ENCODE results near the gene RNF20. TPM values are rescaled to one million over a fixed set of nuclear protein-coding genes. Genes with fewer than 3 reads are reported as not detected.
"Not testable (repeated sequence)": the region's sequence is repeated elsewhere in the genome, so short reads cannot be mapped to it uniquely, and the experiment has no call there.

Gene RNF20
- total RNA-seq, 2 donors from 2014 or later: 24.1 to 36.7 TPM

- no peak for DNase-seq (ENCODE audit: low spot score)
- H3K27ac ChIP-seq: no peak overlapping the region
These were observed 48.9 kb downstream of the RNF20 start for GRCh38 chr9:101582553-101582952.

GRCh38 chr9:101585740-101586139, 52.1 kb downstream of the RNF20 start:
- no peak for TF ChIP-seq CTCF (IDR thresholded peaks at IDR 0.05)
- TF ChIP-seq POLR2AphosphoS5 (IDR thresholded peaks at IDR 0.05): no peak
- no peak for TF ChIP-seq POLR2A (IDR thresholded peaks at IDR 0.05)
- H3K9me3 ChIP-seq: no peaks in the 10 kb centered on the region
- no peak overlapping the region for H3K27ac ChIP-seq
- intact Hi-C loops (cut with DNase I): no loop called here
- no peaks in the 10 kb centered on the region for H3K36me3 ChIP-seq
- 55% methylated on average over 3 of the region's 3 CpGs for WGBS
- no peak overlapping the region for H3K4me3 ChIP-seq
- H3K27me3 ChIP-seq (replicated peaks; ENCODE audit: insufficient read depth): no peaks in the 10 kb centered on the region
- DNase-seq (ENCODE audit: low spot score): no peak
- H3K4me1 ChIP-seq (replicated peaks): no peaks in the 10 kb centered on the region

More at GRCh38 chr9:101582553-101582952, 48.9 kb downstream of the RNF20 start:
- intact Hi-C loops (cut with DNase I): no loop called here
- Histone ChIP-seq H3K4me1 (replicated peaks) (no peaks in the 10 kb centered on the region), H3K4me3 (no peak overlapping the region), H3K9me3 (no peaks in the 10 kb centered on the region), H3K36me3 (no peaks in the 10 kb centered on the region), H3K27me3 (replicated peaks; ENCODE audit: insufficient read depth) (no peaks in the 10 kb centered on the region)
- 56% methylated on average over 1 of the region's 1 CpG for WGBS
- TF ChIP-seq POLR2A (IDR thresholded peaks at IDR 0.05): no peak
- no peak for TF ChIP-seq CTCF (IDR thresholded peaks at IDR 0.05)
- no peak for TF ChIP-seq POLR2AphosphoS5 (IDR thresholded peaks at IDR 0.05)

GRCh38 chr9:101586651-101587050, 53.0 kb downstream of the RNF20 start:
- Histone ChIP-seq H3K4me3 (no peak overlapping the region), H3K27ac (no peak overlapping the region), H3K27me3 (replicated peaks; ENCODE audit: insufficient read depth) (no peaks in the 10 kb centered on the region), H3K4me1 (replicated peaks) (no peaks in the 10 kb centered on the region), H3K36me3 (no peaks in the 10 kb centered on the region), H3K9me3 (no peaks in the 10 kb centered on the region)
- intact Hi-C loops (cut with DNase I): no loop called here
- no peak for TF ChIP-seq CTCF (IDR thresholded peaks at IDR 0.05)
- no peak for TF ChIP-seq POLR2AphosphoS5 (IDR thresholded peaks at IDR 0.05)
- TF ChIP-seq POLR2A (IDR thresholded peaks at IDR 0.05): no peak
- DNase-seq (ENCODE audit: low spot score): no peak
- over 99% methylated on average over 5 of the region's 5 CpGs for WGBS

- H3K36me3 ChIP-seq: no peaks in the 10 kb centered on the region
- TF ChIP-seq POLR2AphosphoS5 (IDR thresholded peaks at IDR 0.05) (no peak), POLR2A (IDR thresholded peaks at IDR 0.05) (no peak), CTCF (IDR thresholded peaks at IDR 0.05) (no peak)
- no peak for DNase-seq (ENCODE audit: low spot score)
- intact Hi-C loops (cut with DNase I): no loop called here
- no peak overlapping the region for H3K27ac ChIP-seq
- H3K27me3 ChIP-seq (replicated peaks; ENCODE audit: insufficient read depth): no peaks in the 10 kb centered on the region
- WGBS: 80% methylated on average over 4 of the region's 4 CpGs
- no peaks in the 10 kb centered on the region for H3K9me3 ChIP-seq
- H3K4me1 ChIP-seq (replicated peaks): no peaks in the 10 kb centered on the region
- no peak overlapping the region for H3K4me3 ChIP-seq
These were observed 53.8 kb downstream of the RNF20 start for GRCh38 chr9:101587332-101588043.

- intact Hi-C loops (cut with DNase I): not testable (repeated sequence)
- 85% methylated on average over 6 of the region's 6 CpGs for WGBS
These were observed 56.4 kb downstream of the RNF20 start for GRCh38 chr9:101590074-101590473.

More at GRCh38 chr9:101590074-101590473, 56.4 kb downstream of the RNF20 start:
- not testable (repeated sequence) for H3K36me3 ChIP-seq; DNase-seq (ENCODE audit: low spot score); H3K9me3 ChIP-seq; H3K4me3 ChIP-seq; H3K27ac ChIP-seq; H3K4me1 ChIP-seq (replicated peaks); H3K27me3 ChIP-seq (replicated peaks; ENCODE audit: insufficient read depth)
